ENCODE measurements around the gene CTAGE4. TPM values are rescaled to one million over a fixed set of nuclear protein-coding genes. Genes with fewer than 3 reads are reported as not detected.

CTAGE4 gene
- total RNA-seq, 1 experiment from 2014 or later: 18.3 TPM

DNA sequence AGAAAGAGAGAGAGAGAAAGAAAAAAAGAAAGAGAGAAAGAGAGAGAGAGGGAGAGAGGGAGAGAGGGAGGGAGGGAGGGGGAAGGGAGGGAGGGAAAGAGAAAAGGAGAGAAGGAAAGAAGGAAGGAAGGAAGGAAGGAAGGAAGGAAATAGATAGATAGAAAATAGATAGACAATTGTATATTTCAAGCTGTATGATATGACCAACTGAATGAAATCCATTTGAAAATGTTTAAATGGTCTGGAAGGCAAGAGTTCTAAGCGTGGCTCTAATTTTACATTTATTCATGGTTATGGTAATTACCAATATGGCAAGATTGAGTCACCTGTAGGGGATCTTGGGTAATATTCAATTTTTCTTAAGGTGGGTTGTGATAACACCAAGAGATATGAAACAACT lies 24.4 kb upstream of the CTAGE4 start:
- Mint-ChIP-seq H3K4me1 (no peaks in the 10 kb centered on the region), H3K27me3 (ENCODE audit: low read depth) (no peaks in the 10 kb centered on the region), H3K27ac (no peak overlapping the region), H3K9me3 (peaks cover 15% of the 10 kb centered on the region), H3K36me3 (0 out of 2 replicates have a peak, but pooled peaks cover 4% of the 10 kb centered on the region), H3K4me3 (no peak overlapping the region)
- ChIA-PET CTCF (no interaction called here), POLR2A (no interaction called here)
- ATAC-seq (no peak), DNase-seq (ENCODE audit: low spot score) (no peak)
- TF ChIP-seq MXD4 (CRISPR knock-in tag; IDR thresholded peaks at IDR 0.05; ENCODE audit: borderline replicate concordance) (no peak), USF1 (CRISPR knock-in tag; IDR thresholded peaks at IDR 0.05) (no peak), SMAD3 (CRISPR knock-in tag; IDR thresholded peaks at IDR 0.05; ENCODE audit: borderline replicate concordance) (no peak), ARID4B (CRISPR knock-in tag; IDR thresholded peaks at IDR 0.05; ENCODE audit: borderline replicate concordance) (no peak), OVOL2 (CRISPR knock-in tag; IDR thresholded peaks at IDR 0.05; ENCODE audit: borderline replicate concordance) (no peak), USF2 (CRISPR knock-in tag; IDR thresholded peaks at IDR 0.05) (no peak), ZNF263 (CRISPR knock-in tag; IDR thresholded peaks at IDR 0.05; ENCODE audit: low read depth) (no peak)
- TF ChIP-seq, protein P1, sequence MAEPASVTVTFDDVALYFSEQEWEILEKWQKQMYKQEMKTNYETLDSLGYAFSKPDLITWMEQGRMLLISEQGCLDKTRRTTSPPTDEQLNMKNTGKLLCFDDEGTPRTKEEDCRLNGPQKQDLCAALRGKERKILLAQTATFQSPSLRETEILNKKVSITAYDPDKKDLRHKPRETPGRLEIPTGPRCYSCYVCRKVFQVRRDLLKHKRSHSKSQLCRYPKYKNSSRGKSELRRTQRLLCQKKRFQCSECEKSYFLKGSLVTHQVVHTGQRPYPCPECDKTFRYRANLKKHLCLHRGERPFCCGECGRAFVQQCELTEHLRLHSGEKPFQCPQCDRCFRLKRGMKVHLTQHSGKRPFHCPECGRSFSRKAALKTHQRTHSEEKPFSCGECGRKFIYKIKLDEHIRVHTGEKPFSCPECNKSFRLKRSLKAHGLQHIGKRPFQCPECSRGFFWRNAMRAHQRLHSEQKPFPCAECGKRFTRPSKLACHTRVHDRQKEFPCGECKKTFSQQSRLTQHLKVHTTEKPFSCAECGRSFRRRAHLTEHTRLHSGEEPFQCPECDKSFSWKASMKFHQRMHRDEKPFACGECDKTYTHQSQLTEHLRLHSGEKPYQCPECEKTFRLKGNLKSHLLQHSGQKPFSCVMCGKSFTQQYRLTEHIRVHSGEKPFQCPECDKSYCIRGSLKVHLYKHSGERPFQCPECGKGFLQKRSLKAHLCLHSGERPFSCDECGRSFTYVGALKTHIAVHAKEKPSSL (CRISPR knock-in tag; conservative IDR thresholded peaks at IDR 0.05): no peak
- TF ChIP-seq, protein P2, sequence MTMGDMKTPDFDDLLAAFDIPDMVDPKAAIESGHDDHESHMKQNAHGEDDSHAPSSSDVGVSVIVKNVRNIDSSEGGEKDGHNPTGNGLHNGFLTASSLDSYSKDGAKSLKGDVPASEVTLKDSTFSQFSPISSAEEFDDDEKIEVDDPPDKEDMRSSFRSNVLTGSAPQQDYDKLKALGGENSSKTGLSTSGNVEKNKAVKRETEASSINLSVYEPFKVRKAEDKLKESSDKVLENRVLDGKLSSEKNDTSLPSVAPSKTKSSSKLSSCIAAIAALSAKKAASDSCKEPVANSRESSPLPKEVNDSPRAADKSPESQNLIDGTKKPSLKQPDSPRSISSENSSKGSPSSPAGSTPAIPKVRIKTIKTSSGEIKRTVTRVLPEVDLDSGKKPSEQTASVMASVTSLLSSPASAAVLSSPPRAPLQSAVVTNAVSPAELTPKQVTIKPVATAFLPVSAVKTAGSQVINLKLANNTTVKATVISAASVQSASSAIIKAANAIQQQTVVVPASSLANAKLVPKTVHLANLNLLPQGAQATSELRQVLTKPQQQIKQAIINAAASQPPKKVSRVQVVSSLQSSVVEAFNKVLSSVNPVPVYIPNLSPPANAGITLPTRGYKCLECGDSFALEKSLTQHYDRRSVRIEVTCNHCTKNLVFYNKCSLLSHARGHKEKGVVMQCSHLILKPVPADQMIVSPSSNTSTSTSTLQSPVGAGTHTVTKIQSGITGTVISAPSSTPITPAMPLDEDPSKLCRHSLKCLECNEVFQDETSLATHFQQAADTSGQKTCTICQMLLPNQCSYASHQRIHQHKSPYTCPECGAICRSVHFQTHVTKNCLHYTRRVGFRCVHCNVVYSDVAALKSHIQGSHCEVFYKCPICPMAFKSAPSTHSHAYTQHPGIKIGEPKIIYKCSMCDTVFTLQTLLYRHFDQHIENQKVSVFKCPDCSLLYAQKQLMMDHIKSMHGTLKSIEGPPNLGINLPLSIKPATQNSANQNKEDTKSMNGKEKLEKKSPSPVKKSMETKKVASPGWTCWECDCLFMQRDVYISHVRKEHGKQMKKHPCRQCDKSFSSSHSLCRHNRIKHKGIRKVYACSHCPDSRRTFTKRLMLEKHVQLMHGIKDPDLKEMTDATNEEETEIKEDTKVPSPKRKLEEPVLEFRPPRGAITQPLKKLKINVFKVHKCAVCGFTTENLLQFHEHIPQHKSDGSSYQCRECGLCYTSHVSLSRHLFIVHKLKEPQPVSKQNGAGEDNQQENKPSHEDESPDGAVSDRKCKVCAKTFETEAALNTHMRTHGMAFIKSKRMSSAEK (CRISPR knock-in tag; IDR thresholded peaks at IDR 0.05; ENCODE audit: borderline replicate concordance): no peak

GRCh38 chr7:144164784-144165183 lies 18.5 kb upstream of the CTAGE4 start:
- Mint-ChIP-seq H3K4me1 (no peaks in the 10 kb centered on the region), H3K27me3 (ENCODE audit: low read depth) (no peaks in the 10 kb centered on the region; the same call in 1 of the 2 replicates), H3K9me3 (peaks cover 39% of the 10 kb centered on the region), H3K4me3 (no peak overlapping the region), H3K27ac (no peak overlapping the region), H3K36me3 (peaks cover 12% of the 10 kb centered on the region; the same call in 1 of the 2 replicates)
- ATAC-seq: no peak
- DNase-seq (ENCODE audit: low spot score): no peak
- TF ChIP-seq MYBL2 (CRISPR knock-in tag; IDR thresholded peaks at IDR 0.05) (no peak), IRF1 (CRISPR knock-in tag; IDR thresholded peaks at IDR 0.05) (no peak), ZBTB43 (CRISPR knock-in tag; IDR thresholded peaks at IDR 0.05) (no peak), CREB1 (CRISPR knock-in tag; IDR thresholded peaks at IDR 0.05) (no peak), E2F4 (CRISPR knock-in tag; IDR thresholded peaks at IDR 0.05; ENCODE audit: borderline replicate concordance, low read depth) (no peak), MAX (CRISPR knock-in tag; IDR thresholded peaks at IDR 0.05) (no peak)
- ChIA-PET POLR2A (no interaction called here), CTCF (no interaction called here)

Data from WTC11 (cell line).